ENCODE results near the gene UNC5B. TPM values are rescaled to one million over a fixed set of nuclear protein-coding genes. Genes with fewer than 3 reads are reported as not detected.

UNC5B gene
- total RNA-seq, 4 donors from 2014 or later = 5.3 to 26.6 (median 17.7) TPM

DNA sequence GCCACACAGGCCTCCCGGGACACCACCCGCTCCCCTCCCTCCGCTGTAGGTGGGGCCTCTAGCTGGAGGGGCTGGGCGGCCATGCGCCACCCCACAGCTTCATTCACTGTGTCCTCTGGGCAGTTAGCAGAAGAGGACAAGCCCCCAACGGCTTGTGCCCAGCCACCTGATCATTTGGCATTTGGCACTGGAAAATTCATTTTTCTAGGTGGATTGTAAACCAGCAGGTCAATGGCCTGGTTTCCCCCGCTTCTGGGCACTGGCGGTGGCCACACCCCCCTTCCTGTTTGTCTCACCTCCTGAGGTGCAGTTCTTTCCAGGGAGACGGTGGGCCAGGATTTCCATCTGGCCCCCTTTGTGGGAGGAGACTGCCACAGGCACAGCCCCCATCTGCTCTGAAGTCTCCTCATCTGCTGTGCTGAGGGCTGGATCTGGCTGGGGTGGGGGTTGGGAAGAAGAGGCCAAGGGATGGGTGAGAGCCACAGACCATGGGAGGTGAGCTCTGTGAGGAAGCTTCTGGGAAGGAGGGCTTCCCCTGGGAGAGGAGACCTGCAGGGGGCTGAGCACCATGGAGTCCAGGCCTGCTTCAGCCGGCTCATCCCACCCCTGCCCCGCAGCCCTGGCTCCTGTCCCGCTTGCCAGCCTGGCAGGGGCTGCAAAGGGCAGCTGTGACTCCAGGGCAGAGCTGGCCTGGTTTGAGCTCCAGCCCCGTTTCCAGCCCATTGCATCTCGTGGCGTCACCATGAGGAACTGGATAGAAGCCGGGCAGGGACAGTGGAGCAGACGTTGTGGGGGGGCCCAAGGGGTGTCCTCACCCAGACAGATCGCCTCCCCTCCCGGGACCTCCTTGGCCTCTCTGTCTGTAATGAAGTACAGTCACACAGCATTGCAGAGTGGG, 66.6 kb downstream of the UNC5B start:
- no peaks in the 10 kb centered on the region for H3K36me3 ChIP-seq
- no peak for TF ChIP-seq POLR2A (IDR thresholded peaks at IDR 0.05)
- TF ChIP-seq, protein P1, sequence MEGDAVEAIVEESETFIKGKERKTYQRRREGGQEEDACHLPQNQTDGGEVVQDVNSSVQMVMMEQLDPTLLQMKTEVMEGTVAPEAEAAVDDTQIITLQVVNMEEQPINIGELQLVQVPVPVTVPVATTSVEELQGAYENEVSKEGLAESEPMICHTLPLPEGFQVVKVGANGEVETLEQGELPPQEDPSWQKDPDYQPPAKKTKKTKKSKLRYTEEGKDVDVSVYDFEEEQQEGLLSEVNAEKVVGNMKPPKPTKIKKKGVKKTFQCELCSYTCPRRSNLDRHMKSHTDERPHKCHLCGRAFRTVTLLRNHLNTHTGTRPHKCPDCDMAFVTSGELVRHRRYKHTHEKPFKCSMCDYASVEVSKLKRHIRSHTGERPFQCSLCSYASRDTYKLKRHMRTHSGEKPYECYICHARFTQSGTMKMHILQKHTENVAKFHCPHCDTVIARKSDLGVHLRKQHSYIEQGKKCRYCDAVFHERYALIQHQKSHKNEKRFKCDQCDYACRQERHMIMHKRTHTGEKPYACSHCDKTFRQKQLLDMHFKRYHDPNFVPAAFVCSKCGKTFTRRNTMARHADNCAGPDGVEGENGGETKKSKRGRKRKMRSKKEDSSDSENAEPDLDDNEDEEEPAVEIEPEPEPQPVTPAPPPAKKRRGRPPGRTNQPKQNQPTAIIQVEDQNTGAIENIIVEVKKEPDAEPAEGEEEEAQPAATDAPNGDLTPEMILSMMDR (IDR thresholded peaks at IDR 0.05) = no peak
- no peaks in the 10 kb centered on the region for H3K9me3 ChIP-seq
- H3K4me3 ChIP-seq = no peak overlapping the region
- no peaks in the 10 kb centered on the region for H3K27me3 ChIP-seq
- no peaks in the 10 kb centered on the region for H3K4me1 ChIP-seq
- DNase-seq = no peak
- intact Hi-C loops (cut with DNase I; ENCODE audit: low total_unique reads) = loop anchor here (5.0 kb wide), 1 partner anchor 367 kb away; no protein-coding TSS in a partner anchor
- no peak overlapping the region for H3K27ac ChIP-seq

DNA sequence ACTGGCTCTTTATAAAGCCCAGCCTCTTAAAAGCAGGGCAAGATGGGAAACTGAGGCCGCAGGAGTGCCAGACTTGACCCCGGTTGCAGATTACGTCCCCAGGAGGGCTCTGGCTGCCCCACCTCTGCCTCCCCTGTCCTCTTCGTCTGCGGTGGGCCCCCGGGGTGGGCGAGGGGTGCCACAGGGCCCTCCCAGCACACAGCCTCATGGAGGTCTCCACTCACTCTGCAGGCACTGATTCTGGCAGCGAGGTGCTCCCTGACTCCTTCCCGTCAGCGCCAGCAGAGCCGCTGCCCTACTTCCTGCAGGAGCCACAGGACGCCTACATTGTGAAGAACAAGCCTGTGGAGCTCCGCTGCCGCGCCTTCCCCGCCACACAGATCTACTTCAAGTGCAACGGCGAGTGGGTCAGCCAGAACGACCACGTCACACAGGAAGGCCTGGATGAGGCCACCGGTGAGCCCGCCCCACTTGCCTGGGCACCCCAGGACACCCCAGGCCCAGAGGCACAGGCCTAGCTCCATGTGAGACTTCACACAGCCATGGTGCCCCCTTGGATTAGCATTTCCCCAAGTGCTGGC, 67.3 kb downstream of the UNC5B start:
- H3K36me3 ChIP-seq = no peaks in the 10 kb centered on the region
- no peak for TF ChIP-seq POLR2A (IDR thresholded peaks at IDR 0.05)
- TF ChIP-seq, protein P1 (IDR thresholded peaks at IDR 0.05) = no peak
- H3K27me3 ChIP-seq = no peaks in the 10 kb centered on the region
- no peak overlapping the region for H3K27ac ChIP-seq
- no peaks in the 10 kb centered on the region for H3K4me1 ChIP-seq
- H3K9me3 ChIP-seq = no peaks in the 10 kb centered on the region
- intact Hi-C loops (cut with DNase I; ENCODE audit: low total_unique reads) = loop anchor here (5.0 kb wide), 1 partner anchor 367 kb away; no protein-coding TSS in a partner anchor
- DNase-seq = no peak
- no peak overlapping the region for H3K4me3 ChIP-seq

DNA sequence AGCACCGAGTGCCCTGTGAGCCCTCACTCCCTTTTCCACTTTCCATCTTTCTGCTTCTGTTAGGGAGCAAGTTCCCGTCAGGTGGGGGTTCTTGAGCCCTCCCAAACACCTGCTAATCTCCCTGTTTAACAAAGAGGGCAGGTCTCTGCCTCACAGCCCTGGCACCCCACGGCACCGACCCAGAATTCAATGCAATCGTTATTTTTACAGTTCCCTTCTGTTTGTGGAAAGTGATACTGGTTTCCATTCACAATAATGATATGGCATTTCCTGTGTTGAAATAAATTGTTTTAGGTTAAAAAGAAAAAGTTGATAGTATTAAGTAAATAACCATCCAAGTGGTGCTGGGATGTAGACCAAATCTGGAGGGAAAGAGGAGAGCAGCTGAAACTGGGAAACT, 67.8 kb downstream of the UNC5B start:
- TF ChIP-seq, protein P1 (IDR thresholded peaks at IDR 0.05) = no peak
- TF ChIP-seq POLR2A (IDR thresholded peaks at IDR 0.05) = no peak
- DNase-seq = no peak
- no peaks in the 10 kb centered on the region for H3K4me1 ChIP-seq
- H3K27me3 ChIP-seq = no peaks in the 10 kb centered on the region
- H3K4me3 ChIP-seq = no peak overlapping the region
- H3K27ac ChIP-seq = no peak overlapping the region
- no peaks in the 10 kb centered on the region for H3K9me3 ChIP-seq
- H3K36me3 ChIP-seq = no peaks in the 10 kb centered on the region
- intact Hi-C loops (cut with DNase I; ENCODE audit: low total_unique reads) = no loop called here

DNA sequence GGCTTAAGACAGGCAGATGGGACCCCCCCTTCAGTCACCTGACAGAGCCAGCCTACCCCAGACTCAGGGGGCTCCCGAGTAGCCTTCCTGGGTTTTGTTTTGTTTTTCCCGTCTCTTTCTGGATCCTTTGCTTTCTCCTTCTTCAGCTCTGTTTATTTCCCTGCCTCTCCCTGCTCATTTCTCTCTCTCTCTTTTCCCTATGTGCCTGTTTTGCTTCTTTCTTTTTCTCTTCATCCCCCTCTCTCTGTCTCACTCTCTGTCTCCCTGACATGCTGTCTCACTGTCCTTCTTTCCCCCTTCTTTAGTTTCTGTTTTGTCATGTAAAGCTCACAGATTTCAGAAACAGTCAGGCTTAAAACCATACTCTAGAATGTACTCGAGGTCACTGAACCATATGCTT, 68.5 kb downstream of the UNC5B start:
- Histone ChIP-seq H3K27ac (no peak overlapping the region), H3K27me3 (no peaks in the 10 kb centered on the region), H3K36me3 (no peaks in the 10 kb centered on the region), H3K4me3 (no peak overlapping the region), H3K4me1 (no peaks in the 10 kb centered on the region), H3K9me3 (no peaks in the 10 kb centered on the region)
- intact Hi-C loops (cut with DNase I; ENCODE audit: low total_unique reads) = no loop called here
- DNase-seq = no peak
- TF ChIP-seq, protein P1 (IDR thresholded peaks at IDR 0.05) = no peak
- TF ChIP-seq POLR2A (IDR thresholded peaks at IDR 0.05) = no peak
